H1 (cell line): ENCODE measurements around the gene RCBTB1. TPM values are rescaled to one million over a fixed set of nuclear protein-coding genes. Genes with fewer than 3 reads are reported as not detected.
"Not testable (repeated sequence)": the region's sequence is repeated elsewhere in the genome, so short reads cannot be mapped to it uniquely, and the experiment has no call there.

Experiments
- CTCF ChIA-PET: fragments of 300-600 bp; sonication (Branson Sonifier 250); formaldehyde crosslinking; loops from one replicate; lab custom pipeline; 2021; ENCODE audit not compliant: partially characterized antibody; lab: Charles Lee
- POLR2A ChIA-PET: fragments of 300-600 bp; sonication (Branson Sonifier 250); formaldehyde crosslinking; loops from one replicate; lab custom pipeline; 2021; ENCODE audit warnings: inconsistent platforms; ENCODE audit not compliant: partially characterized antibody; lab: Charles Lee
- DNase-seq, 2 experiments: peaks; one replicate each; pipeline versions ENCODE4 v3.0.0 to v3.0.0-alpha.2; 2010 to 2022; ENCODE audit warnings: low spot score in 2 of 2, low read depth in 1 of 2, mixed read lengths in 1 of 2
- FAIRE-seq: peaks from 2 replicates; lab custom pipeline; 2011; peaks lifted over from hg19 to GRCh38; lab: Jason Lieb, UNC
- H2AFZ ChIP-seq: 2 replicates; pipeline ENCODE4 v1.8.1; 2012; ENCODE audit warnings: low read length, inconsistent platforms
- H2AK5ac ChIP-seq: 2 replicates; pipeline ENCODE4 v1.6.1; 2013; ENCODE audit warnings: low read depth, low read length
- H2BK120ac ChIP-seq: replicated peaks from 2 replicates; pipeline ENCODE3; 2013; ENCODE audit warnings: low read depth, low read length, inconsistent platforms
- H2BK12ac ChIP-seq: 2 replicates; pipeline ENCODE4 v1.6.1; 2013; ENCODE audit warnings: low read depth, low read length
- H2BK15ac ChIP-seq: 2 replicates; pipeline ENCODE4 v1.6.1; 2013; ENCODE audit warnings: low read length
- H2BK20ac ChIP-seq: 2 replicates; pipeline ENCODE4 v1.6.1; 2013; ENCODE audit warnings: low read length
- H2BK5ac ChIP-seq: 2 replicates; pipeline ENCODE4 v1.6.1; 2013; ENCODE audit warnings: low read depth, low read length
- H3K14ac ChIP-seq: 2 replicates; pipeline ENCODE4 v1.6.1; 2013; ENCODE audit warnings: inconsistent platforms; ENCODE audit not compliant: insufficient read length
- H3K18ac ChIP-seq: 2 replicates; pipeline ENCODE4 v1.6.1; 2013; ENCODE audit warnings: low read length; ENCODE audit errors: extremely low read depth
- H3K23ac ChIP-seq: 2 replicates; pipeline ENCODE4 v1.6.1; 2013; ENCODE audit warnings: inconsistent platforms; ENCODE audit not compliant: insufficient read length
- H3K23me2 ChIP-seq: 2 replicates; pipeline ENCODE4 v1.6.1; 2013; ENCODE audit warnings: low read depth, low read length
- H3K27ac ChIP-seq: 2 replicates; pipeline ENCODE4 v1.6.1; 2011; ENCODE audit warnings: low read depth, low read length, inconsistent platforms
- H3K27me3 ChIP-seq, 4 experiments: replicated peaks in 1 of 4; 1 replicate in 1 of 4; 2 replicates in 3 of 4; pipeline versions ENCODE4 v1.6.1 to v1.8.1; 2011 to 2013; ENCODE audit warnings: low read length in 3 of 4, mild to moderate bottlenecking in 3 of 4, inconsistent platforms in 2 of 4, mixed read lengths in 2 of 4, moderate library complexity in 1 of 4; ENCODE audit not compliant: control insufficient read depth in 3 of 4, insufficient read depth in 3 of 4; ENCODE audit errors: extremely low read depth in 1 of 4
- H3K36me3 ChIP-seq, 4 experiments: 2 replicates each; pipeline versions ENCODE4 v1.6.1 to v1.8.1; 2011 to 2013; ENCODE audit warnings: mild to moderate bottlenecking in 4 of 4, low read length in 3 of 4, moderate library complexity in 2 of 4, control low read depth in 1 of 4, inconsistent platforms in 1 of 4; ENCODE audit not compliant: insufficient read depth in 4 of 4, control insufficient read depth in 2 of 4
- H3K4ac ChIP-seq: replicated peaks from 2 replicates; pipeline ENCODE3; 2013; ENCODE audit warnings: low read length, low read depth, mixed read lengths, inconsistent platforms; ENCODE audit not compliant: insufficient read length
- H3K4me1 ChIP-seq, 4 experiments: replicated peaks in 1 of 4; 1 replicate in 1 of 4; 2 replicates in 3 of 4; pipeline versions ENCODE4 v1.6.1 to v1.8.1; 2011 to 2013; ENCODE audit warnings: low read length in 3 of 4, inconsistent platforms in 2 of 4, mixed read lengths in 1 of 4; ENCODE audit not compliant: insufficient read depth in 4 of 4, control insufficient read depth in 3 of 4
- H3K4me2 ChIP-seq, 2 experiments: 2 replicates each; pipeline versions ENCODE4 v1.6.1 to v1.8.1; 2011 to 2013; ENCODE audit warnings: low read depth in 2 of 2, low read length in 2 of 2, control low read depth in 1 of 2, inconsistent platforms in 1 of 2, mild to moderate bottlenecking in 1 of 2; ENCODE audit not compliant: insufficient read depth in 1 of 2
- H3K4me3 ChIP-seq, 4 experiments: fragments of 200-600, 300-600 bp in 1 of 4; sonication (generic), shearing (Covaris generic), sonication (Bioruptor Twin) in 1 of 4; 2 replicates each; pipeline versions ENCODE4 v1.5.1 to v1.8.1; 2011 to 2016; ENCODE audit warnings: low read length in 4 of 4, low read depth in 3 of 4, control low read depth in 2 of 4, inconsistent platforms in 2 of 4, mild to moderate bottlenecking in 2 of 4, mixed read lengths in 1 of 4, moderate library complexity in 1 of 4; ENCODE audit not compliant: insufficient read depth in 2 of 4; ENCODE audit errors: extremely low read depth in 1 of 4
- H3K56ac ChIP-seq: replicated peaks from 2 replicates; pipeline ENCODE3; 2013; ENCODE audit warnings: low read depth, mild to moderate bottlenecking, mixed read lengths, low read length, inconsistent platforms; ENCODE audit not compliant: insufficient read length
- H3K79me1 ChIP-seq: 2 replicates; pipeline ENCODE4 v1.6.1; 2013; ENCODE audit warnings: low read depth, low read length, control low read depth
- H3K79me2 ChIP-seq, 2 experiments: 2 replicates each; pipeline versions ENCODE4 v1.6.1 to v1.8.1; 2012 to 2013; ENCODE audit warnings: low read length in 2 of 2, mild to moderate bottlenecking in 2 of 2, inconsistent platforms in 1 of 2; ENCODE audit not compliant: insufficient read depth in 2 of 2, control insufficient read depth in 1 of 2
- H3K9ac ChIP-seq, 4 experiments: replicated peaks in 1 of 4; 1 replicate in 1 of 4; 2 replicates in 3 of 4; pipeline versions ENCODE4 v1.6.1 to v1.8.1; 2011 to 2013; ENCODE audit warnings: low read depth in 3 of 4, low read length in 3 of 4, control low read depth in 2 of 4, mild to moderate bottlenecking in 2 of 4, moderate library complexity in 2 of 4, inconsistent platforms in 1 of 4; ENCODE audit errors: extremely low read depth in 1 of 4
- H3K9me3 ChIP-seq, 2 experiments: 2 replicates each; pipeline versions ENCODE4 v1.6.1 to v1.8.1; 2012 to 2013; ENCODE audit warnings: mild to moderate bottlenecking in 2 of 2, moderate library complexity in 2 of 2, control low read depth in 1 of 2, inconsistent platforms in 1 of 2, low read depth in 1 of 2, low read length in 1 of 2, mixed read lengths in 1 of 2; ENCODE audit not compliant: insufficient read depth in 2 of 2
- H4K20me1 ChIP-seq, 2 experiments: replicated peaks in 1 of 2; 2 replicates each; pipeline versions ENCODE3 to v1.8.1; 2011 to 2013; ENCODE audit warnings: inconsistent platforms in 2 of 2, low read length in 2 of 2, mild to moderate bottlenecking in 1 of 2; ENCODE audit not compliant: insufficient read depth in 2 of 2, control insufficient read depth in 1 of 2
- H4K5ac ChIP-seq: 2 replicates; pipeline ENCODE4 v1.6.1; 2013; ENCODE audit warnings: low read length, low read depth, mixed read lengths, inconsistent platforms; ENCODE audit not compliant: insufficient read length
- H4K8ac ChIP-seq: 2 replicates; pipeline ENCODE4 v1.8.0; 2013; ENCODE audit warnings: mild to moderate bottlenecking, moderate library complexity, low read length, inconsistent platforms; ENCODE audit not compliant: insufficient read depth; ENCODE audit errors: extremely low read depth
- H4K91ac ChIP-seq: replicated peaks from 2 replicates; pipeline ENCODE3; 2013; ENCODE audit warnings: low read length, mixed read lengths, inconsistent platforms; ENCODE audit not compliant: insufficient read length
- CTBP2 ChIP-seq: IDR thresholded peaks from 2 replicates; pipeline ENCODE4 v1.7.0; 2011; ENCODE audit warnings: borderline replicate concordance, mild to moderate bottlenecking, moderate library complexity, mixed read lengths, low read length; ENCODE audit not compliant: insufficient read depth, insufficient read length
- HDAC6 ChIP-seq: IDR thresholded peaks from one replicate; pipeline ENCODE4 v1.7.1; 2012; ENCODE audit warnings: low read depth, mild to moderate bottlenecking, inconsistent platforms, low read length, moderate library complexity
- JUN ChIP-seq: IDR thresholded peaks from 2 replicates; pipeline ENCODE4 v1.6.1; 2011; ENCODE audit warnings: low read depth, mild to moderate bottlenecking, improper control_type of control experiment, low read length
- SRF ChIP-seq: IDR thresholded peaks from 2 replicates; pipeline ENCODE4 v1.6.1; 2011; ENCODE audit warnings: mild to moderate bottlenecking, low read depth, low read length, moderate library complexity
- WGBS, 2 experiments: shearing (Covaris generic) in 1 of 2; methylation state at CpG; one replicate each; pipeline versions ENCODE4 v1.1.6 to v1.1.7; 2013 to 2015; ENCODE audit warnings: low lambda C conversion rate in 2 of 2, mixed read lengths in 2 of 2, inconsistent platforms in 1 of 2, low coverage in 1 of 2, missing lambda C conversion rate in 1 of 2; ENCODE audit not compliant: insufficient replicate concordance in 2 of 2, insufficient coverage in 1 of 2, insufficient read length in 1 of 2; ENCODE audit errors: extremely low coverage in 1 of 2, missing lambda C conversion rate in 1 of 2; 5-methylcytosine and 5-hydroxymethylcytosine counted together
- polyA plus RNA-seq, 7 experiments: library from polyadenylated mRNA; depleted of rRNA in 3 of 7; stranded (reverse) in 5 of 7; unstranded in 2 of 7; fragments of >200 nt in 5 of 7; fragments of 200-250 nt in 2 of 7; gene quantifications; 1 replicate in 5 of 7; 2 replicates in 1 of 7; 4 replicates in 1 of 7; pipeline versions ENCODE4 v1.2.1 to v1.2.3, GENCODE V29; 2011 to 2013; ENCODE audit warnings: missing spikeins in 2 of 7, mixed read lengths in 2 of 7
- total RNA-seq: library from RNA; stranded (reverse); fragmentation: NEBNext Ultra II Directional; extraction: Animal tissue kit (Norgen Biotek cat#: 25700); gene quantifications from 2 replicates; pipeline ENCODE4 v1.2.1, GENCODE V29; 2021

Gene RCBTB1
- total and polyA plus RNA-seq, 2 of the 8 experiments (the other 6 are each of a cell fraction or from before 2014, with no cell fraction given) = 13.7 to 29.8 TPM

DNA sequence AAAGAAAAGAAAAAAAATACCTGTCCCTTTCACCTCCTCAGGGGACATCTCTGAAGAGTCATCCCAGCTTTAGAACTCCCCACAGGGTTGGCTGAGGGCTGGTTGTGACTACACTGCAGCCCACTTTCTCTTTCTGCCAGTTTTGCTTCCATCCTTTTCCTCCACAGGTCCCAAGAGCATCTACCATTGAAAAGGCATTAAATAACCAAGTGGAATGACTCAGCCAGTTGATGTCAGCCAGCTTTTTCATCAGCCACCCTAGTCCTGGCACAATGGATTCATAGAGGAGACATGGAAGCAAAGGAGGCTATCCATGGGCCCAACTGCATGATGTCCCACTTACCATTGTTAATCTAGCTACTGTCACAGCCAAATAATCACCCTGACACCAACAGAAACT is 9.2 kb upstream of the RCBTB1 start (continued):
- TF ChIP-seq CTBP2 (no peak), HDAC6 (no peak), SRF (no peak), JUN (no peak)

DNA sequence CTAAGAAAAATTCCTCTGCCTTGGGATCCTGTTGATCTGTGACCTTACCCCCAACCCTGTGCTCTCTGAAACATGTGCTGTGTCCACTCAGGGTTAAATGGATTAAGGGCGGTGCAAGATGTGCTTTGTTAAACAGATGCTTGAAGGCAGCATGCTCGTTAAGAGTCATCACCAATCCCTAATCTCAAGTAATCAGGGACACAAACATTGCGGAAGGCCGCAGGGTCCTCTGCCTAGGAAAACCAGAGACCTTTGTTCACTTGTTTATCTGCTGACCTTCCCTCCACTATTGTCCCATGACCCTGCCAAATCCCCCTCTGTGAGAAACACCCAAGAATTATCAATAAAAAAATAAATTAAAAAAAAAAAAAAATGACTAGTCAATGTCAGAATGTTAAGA is 8.5 kb upstream of the RCBTB1 start:
- H4K20me1 ChIP-seq, H3K4ac ChIP-seq, H3K4me1 ChIP-seq, H3K23me2 ChIP-seq, H2BK20ac ChIP-seq, H3K9ac ChIP-seq, H3K27me3 ChIP-seq, H3K18ac ChIP-seq, H3K4me2 ChIP-seq, DNase-seq, H3K4me3 ChIP-seq, POLR2A ChIA-PET, H2AFZ ChIP-seq, H3K14ac ChIP-seq, H3K56ac ChIP-seq, H2BK5ac ChIP-seq, H3K9me3 ChIP-seq, H3K23ac ChIP-seq, H3K79me1 ChIP-seq, H4K8ac ChIP-seq, H2AK5ac ChIP-seq, H2BK15ac ChIP-seq, H4K91ac ChIP-seq, H3K27ac ChIP-seq, H3K36me3 ChIP-seq, FAIRE-seq, H2BK120ac ChIP-seq, H4K5ac ChIP-seq, H2BK12ac ChIP-seq, H3K79me2 ChIP-seq: not testable (repeated sequence)
- CTCF ChIA-PET = interaction anchor here (0.8 kb wide), 1 partner anchor 10 kb away, joined by 4 read pairs; no protein-coding TSS in a partner anchor
- 100% methylated on average over 2 of the region's 4 CpGs; no CpG with 5 or more reads in 1 of the 2 experiments for WGBS, 2 experiments
